Fibroblast of villous mesenchyme (primary cell): ENCODE data around the gene TBC1D22A. TPM values are rescaled to one million over a fixed set of nuclear protein-coding genes. Genes with fewer than 3 reads are reported as not detected.

Experiments
- DNase-seq: peaks from one replicate; pipeline ENCODE4 v3.0.0-alpha.2; 2010; ENCODE audit warnings: low read depth
- H3K4me3 ChIP-seq: 2 replicates; pipeline ENCODE4 v1.5.1; 2011; ENCODE audit warnings: low read depth, mild to moderate bottlenecking, low read length
- CTCF ChIP-seq: IDR thresholded peaks from 2 replicates; pipeline ENCODE4 v1.5.1; 2012; ENCODE audit warnings: low read depth, mild to moderate bottlenecking, low read length; ENCODE audit not compliant: insufficient read depth
- total RNA-seq: library from RNA; depleted of rRNA; stranded (reverse); fragments of >200 nt; gene quantifications from 2 replicates; pipeline ENCODE4 v1.2.3, GENCODE V29; 2012

Gene TBC1D22A
- total RNA-seq, 1 donor, result 12.5 TPM

DNA sequence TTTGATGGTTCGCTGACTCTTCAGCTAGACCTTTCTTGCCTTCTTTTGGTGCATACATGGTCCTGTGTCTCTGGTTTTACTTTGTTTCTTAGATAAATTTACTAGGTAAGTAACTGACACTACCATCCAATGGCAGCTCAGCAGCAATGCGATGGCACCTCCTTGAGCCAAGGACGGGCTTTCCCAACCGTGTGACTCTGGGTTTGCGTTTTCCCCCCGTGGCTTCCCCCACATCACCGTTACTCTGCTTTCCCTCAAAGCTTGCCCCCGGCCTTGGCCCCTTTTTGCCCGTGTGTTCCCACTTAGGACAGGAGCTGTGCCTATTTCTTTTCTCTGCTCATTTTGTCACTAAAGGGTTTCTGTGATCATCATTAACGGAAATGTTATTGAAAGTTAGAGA lies 41.5 kb downstream of the TBC1D22A start:
- no peak overlapping the region for H3K4me3 ChIP-seq
- TF ChIP-seq CTCF, result no peak
- DNase-seq, result no peak

GRCh38 chr22:46806794-46807193 lies 44.3 kb downstream of the TBC1D22A start:
- no peak for DNase-seq
- H3K4me3 ChIP-seq, result no peak overlapping the region
- no peak for TF ChIP-seq CTCF

DNA sequence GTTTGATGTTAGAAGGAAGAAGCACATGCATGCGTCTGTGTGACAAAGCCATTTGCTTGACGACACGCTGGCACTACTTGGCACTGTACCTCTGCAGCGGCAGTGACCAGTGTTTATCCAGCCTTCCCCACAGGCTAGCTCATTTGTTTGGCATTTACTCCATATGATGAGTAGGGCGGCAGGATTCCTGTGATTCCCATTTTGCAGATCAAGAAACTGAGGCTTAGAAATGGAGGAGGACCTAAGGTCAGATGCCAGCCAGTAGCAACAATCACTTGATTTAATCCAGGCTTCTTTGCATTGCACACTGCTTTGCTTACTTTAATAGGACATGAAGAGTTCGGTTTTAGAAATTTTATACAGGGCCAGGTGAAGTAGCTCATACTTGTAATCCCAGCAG lies 45.0 kb downstream of the TBC1D22A start:
- DNase-seq, result no peak
- no peak overlapping the region for H3K4me3 ChIP-seq
- TF ChIP-seq CTCF, result no peak

DNA sequence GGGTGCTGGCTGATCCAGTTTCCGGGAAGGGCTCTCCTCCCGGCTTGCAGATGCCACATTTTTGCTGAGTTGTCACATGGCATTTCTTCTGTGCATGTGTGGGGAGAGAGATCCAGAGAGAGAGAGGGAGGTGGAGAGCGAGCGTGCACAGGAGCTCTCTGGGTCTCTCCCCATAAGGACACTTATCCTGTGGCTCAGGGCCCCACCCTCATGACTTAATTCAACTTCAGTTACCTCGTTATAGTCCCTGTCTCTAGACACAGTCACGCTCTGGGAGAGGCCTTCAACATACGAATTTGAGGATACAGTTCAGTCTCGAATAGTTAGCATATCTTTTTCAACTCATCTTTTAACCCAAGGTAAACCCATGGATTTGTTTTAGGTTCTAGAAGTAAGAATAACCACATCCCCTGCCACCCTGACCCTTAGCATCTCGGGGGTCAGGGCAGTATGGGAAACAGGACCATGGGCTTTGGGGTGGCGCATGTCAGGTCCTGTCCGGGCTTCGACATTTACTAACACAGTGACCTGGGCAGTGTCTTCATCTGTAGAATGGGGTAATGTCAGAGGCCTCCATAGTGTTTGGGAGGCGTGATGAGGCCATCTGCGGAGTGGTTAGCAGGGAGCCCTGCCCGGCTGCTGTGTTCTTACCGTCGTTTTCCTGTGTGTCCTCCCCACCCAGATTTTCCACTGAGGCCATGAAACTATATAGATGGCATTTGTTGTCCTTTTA lies 46.9 kb downstream of the TBC1D22A start:
- TF ChIP-seq CTCF, result no peak

GRCh38 chr22:46810856-46811786 lies 48.7 kb downstream of the TBC1D22A start:
- no peak for TF ChIP-seq CTCF
- DNase-seq, result no peak
- H3K4me3 ChIP-seq, result no peak overlapping the region

More for the DNA sequence above, 46.9 kb downstream of the TBC1D22A start:
- no peak overlapping the region for H3K4me3 ChIP-seq
- DNase-seq, result no peak

DNA sequence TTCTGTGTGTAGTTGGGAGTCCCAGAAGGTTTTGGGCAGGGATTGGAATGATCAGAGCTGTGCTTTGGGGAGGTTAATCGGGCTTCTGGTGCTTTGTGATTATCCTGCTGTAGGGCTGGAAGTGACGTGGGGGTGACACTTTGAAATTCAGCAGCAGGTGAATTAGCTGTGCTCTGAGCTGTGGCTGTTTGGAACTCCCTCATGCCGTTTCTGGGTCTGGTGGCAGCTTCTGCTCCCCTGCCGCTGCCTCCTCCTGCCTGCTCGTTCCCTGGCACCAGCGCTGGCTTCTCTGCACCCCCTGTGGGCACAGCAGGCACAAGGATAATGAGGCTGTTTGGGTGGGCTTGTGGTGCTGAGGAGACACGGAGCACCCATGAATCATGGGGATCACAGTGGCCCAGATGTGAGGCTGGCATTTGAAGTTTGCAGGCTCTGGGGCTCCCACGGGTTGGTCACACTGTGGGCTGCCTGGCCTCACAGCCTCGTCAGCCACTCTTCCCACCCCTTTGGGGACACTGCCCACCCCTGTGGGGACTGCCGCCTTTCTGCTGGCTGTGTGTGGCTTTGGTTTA lies 49.7 kb downstream of the TBC1D22A start:
- no peak for DNase-seq
- TF ChIP-seq CTCF, result no peak

More for the DNA sequence above, 49.7 kb downstream of the TBC1D22A start:
- H3K4me3 ChIP-seq, result no peak overlapping the region
